Loucy (cell line): ENCODE data around the gene MAX.
A peak's percentile ranks its signal among the peaks of the same experiment; 100 is the strongest.

Experiments
- H2AFZ ChIP-seq: fragments of 200-600 bp; sonication (generic); 2 replicates; pipeline ENCODE4 v1.6.0; 2016; ENCODE audit warnings: antibody characterized with exemption, mild to moderate bottlenecking, low read length, moderate library complexity
- H3F3A ChIP-seq: fragments of 200-600 bp; 2 replicates; pipeline ENCODE4 v1.6.0; 2016; ENCODE audit warnings: antibody characterized with exemption, low read depth, mild to moderate bottlenecking
- H3K27me3 ChIP-seq: fragments of 200-600 bp; sonication (generic); 2 replicates; pipeline ENCODE4 v1.6.1; 2014; ENCODE audit warnings: low read length, mild to moderate bottlenecking; ENCODE audit not compliant: insufficient read depth, poor library complexity, severe bottlenecking
- H3K36me3 ChIP-seq: fragments of 200-600 bp; sonication (generic); 2 replicates; pipeline ENCODE4 v1.6.1; 2016; ENCODE audit warnings: low read length; ENCODE audit not compliant: insufficient read depth
- H3K4me1 ChIP-seq: fragments of 200-600 bp; sonication (generic); 2 replicates; pipeline ENCODE4 v1.5.1; 2014; ENCODE audit warnings: low read length, mild to moderate bottlenecking; ENCODE audit not compliant: insufficient read depth, poor library complexity, severe bottlenecking
- H3K4me2 ChIP-seq: fragments of 200-600 bp; sonication (generic); 2 replicates; pipeline ENCODE4 v1.6.0; 2014; ENCODE audit warnings: antibody characterized with exemption, low read length, low read depth, mild to moderate bottlenecking; ENCODE audit not compliant: poor library complexity, severe bottlenecking
- H3K4me3 ChIP-seq: fragments of 200-600 bp; sonication (generic); 2 replicates; pipeline ENCODE4 v1.5.1; 2014; ENCODE audit warnings: low read length, mild to moderate bottlenecking, mixed read lengths; ENCODE audit not compliant: poor library complexity, severe bottlenecking
- H3K79me2 ChIP-seq: fragments of 200-600 bp; sonication (generic); 2 replicates; pipeline ENCODE4 v1.6.1; 2014; ENCODE audit warnings: low read length; ENCODE audit not compliant: insufficient read depth
- H3K9ac ChIP-seq: fragments of 200-600 bp; sonication (generic); 2 replicates; pipeline ENCODE4 v1.6.0; 2014; ENCODE audit warnings: mild to moderate bottlenecking, low read depth, low read length, moderate library complexity; ENCODE audit not compliant: poor library complexity, severe bottlenecking
- H3K9me2 ChIP-seq: fragments of 200-600 bp; sonication (generic); replicated peaks from 2 replicates; pipeline ENCODE4 v1.6.1; 2016; ENCODE audit warnings: low read depth, low read length, mixed read lengths
- H3K9me3 ChIP-seq: fragments of 200-600 bp; sonication (generic); 2 replicates; pipeline ENCODE4 v1.6.1; 2014; ENCODE audit warnings: mild to moderate bottlenecking, antibody characterized with exemption, low read length, low read depth; ENCODE audit not compliant: insufficient read depth
- H4K20me1 ChIP-seq: fragments of 200-600 bp; sonication (generic); 2 replicates; pipeline ENCODE4 v1.6.0; 2014; ENCODE audit warnings: antibody characterized with exemption, low read length, mild to moderate bottlenecking; ENCODE audit not compliant: insufficient read depth, poor library complexity, severe bottlenecking
- EZH2phosphoT487 ChIP-seq: fragments of 200-600 bp; IDR thresholded peaks from 2 replicates; pipeline ENCODE4 v1.6.1; 2018; ENCODE audit warnings: antibody characterized with exemption, mild to moderate bottlenecking, moderate library complexity, borderline replicate concordance
- TF ChIP-seq, protein P1 (sequence below): fragments of 200-600 bp; sonication (generic); conservative IDR thresholded peaks from 2 replicates; pipeline ENCODE4 v1.5.1; 2014; ENCODE audit warnings: mild to moderate bottlenecking, antibody characterized with exemption, low read length

The MAX gene

DNA sequence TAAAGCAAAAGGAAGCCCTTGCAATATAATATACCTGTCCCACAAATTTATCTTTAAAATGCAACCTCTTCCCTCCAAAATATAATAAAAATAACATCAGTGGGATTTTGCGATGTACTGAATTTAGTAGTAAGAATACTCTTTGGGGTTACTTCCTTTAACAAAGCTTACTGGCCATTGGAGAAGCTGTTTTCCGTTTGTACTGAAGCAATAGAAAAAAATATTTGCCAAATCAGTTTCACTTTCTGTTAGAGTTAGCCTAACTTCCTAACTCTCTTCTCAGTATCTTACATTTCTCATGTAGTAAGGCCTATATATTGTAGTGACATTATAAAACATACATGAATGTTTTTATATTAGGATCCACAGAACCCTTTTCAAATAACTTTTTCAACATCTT, 3.7 kb downstream of the MAX start:
- Histone ChIP-seq H3K36me3 (peaks cover 18% of the 10 kb centered on the region; the same call in 1 of the 2 replicates), H3K9me2 (no peaks in the 10 kb centered on the region), H3K4me1 (peaks cover 60% of the 10 kb centered on the region), H4K20me1 (peaks cover 74% of the 10 kb centered on the region), H3K27me3 (no peaks in the 10 kb centered on the region), H2AFZ (no peak overlapping the region), H3F3A (no peaks in the 10 kb centered on the region), H3K4me2 (peak overlapping the region; percentile 77), H3K79me2 (peaks cover 77% of the 10 kb centered on the region), H3K9me3 (no peaks in the 10 kb centered on the region), H3K4me3 (peak overlapping the region; percentile 75), H3K9ac (peak overlapping the region; percentile 66)
- TF ChIP-seq EZH2phosphoT487: no peak
- TF ChIP-seq, protein P1, sequence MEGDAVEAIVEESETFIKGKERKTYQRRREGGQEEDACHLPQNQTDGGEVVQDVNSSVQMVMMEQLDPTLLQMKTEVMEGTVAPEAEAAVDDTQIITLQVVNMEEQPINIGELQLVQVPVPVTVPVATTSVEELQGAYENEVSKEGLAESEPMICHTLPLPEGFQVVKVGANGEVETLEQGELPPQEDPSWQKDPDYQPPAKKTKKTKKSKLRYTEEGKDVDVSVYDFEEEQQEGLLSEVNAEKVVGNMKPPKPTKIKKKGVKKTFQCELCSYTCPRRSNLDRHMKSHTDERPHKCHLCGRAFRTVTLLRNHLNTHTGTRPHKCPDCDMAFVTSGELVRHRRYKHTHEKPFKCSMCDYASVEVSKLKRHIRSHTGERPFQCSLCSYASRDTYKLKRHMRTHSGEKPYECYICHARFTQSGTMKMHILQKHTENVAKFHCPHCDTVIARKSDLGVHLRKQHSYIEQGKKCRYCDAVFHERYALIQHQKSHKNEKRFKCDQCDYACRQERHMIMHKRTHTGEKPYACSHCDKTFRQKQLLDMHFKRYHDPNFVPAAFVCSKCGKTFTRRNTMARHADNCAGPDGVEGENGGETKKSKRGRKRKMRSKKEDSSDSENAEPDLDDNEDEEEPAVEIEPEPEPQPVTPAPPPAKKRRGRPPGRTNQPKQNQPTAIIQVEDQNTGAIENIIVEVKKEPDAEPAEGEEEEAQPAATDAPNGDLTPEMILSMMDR: no peak

DNA sequence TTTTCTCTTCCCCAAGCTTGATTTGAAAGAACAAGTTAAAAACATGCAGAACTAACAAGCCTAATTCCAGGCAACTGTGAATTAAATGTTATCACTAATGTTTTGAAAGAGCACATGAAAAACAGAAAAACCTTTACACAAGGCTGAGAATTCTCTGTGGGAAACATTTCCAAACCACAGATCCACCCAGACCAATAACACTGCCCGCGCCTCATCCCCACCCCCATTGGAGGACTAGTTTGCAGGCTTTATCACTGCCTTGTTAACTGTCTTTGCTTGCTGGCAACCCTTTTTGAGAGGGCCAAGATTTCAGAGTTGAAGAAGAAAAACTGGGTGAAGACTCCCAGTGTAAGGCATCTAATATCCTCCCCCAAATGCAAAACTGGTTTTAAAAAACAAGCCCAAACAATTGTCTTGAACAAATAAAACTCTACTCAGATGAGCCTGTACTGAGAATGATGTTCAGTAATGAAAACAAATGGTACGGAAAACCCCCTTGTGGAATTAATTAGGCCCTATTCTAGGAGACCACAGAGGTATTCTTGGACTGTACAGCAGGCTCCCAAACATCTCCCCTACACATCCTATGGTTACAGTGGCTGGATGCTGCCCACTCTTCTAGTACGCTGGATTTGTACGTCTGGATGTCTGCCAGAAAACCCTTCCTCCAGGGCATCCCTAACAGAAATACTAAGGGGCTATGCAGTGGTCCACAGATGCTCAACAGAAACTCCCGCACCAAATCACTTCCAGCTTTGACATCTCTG, 5.8 kb downstream of the MAX start:
- Histone ChIP-seq H3K9ac (no peak overlapping the region), H3K4me1 (peaks cover 56% of the 10 kb centered on the region), H3K79me2 (peaks cover 93% of the 10 kb centered on the region), H3K9me3 (no peaks in the 10 kb centered on the region), H3F3A (no peaks in the 10 kb centered on the region), H4K20me1 (peaks cover 73% of the 10 kb centered on the region), H2AFZ (no peak overlapping the region), H3K9me2 (no peaks in the 10 kb centered on the region), H3K4me3 (peak overlapping the region; percentile 17), H3K4me2 (peak overlapping the region; percentile 77), H3K27me3 (no peaks in the 10 kb centered on the region), H3K36me3 (peaks cover 39% of the 10 kb centered on the region)
- TF ChIP-seq, protein P1: no peak
- TF ChIP-seq EZH2phosphoT487: no peak

DNA sequence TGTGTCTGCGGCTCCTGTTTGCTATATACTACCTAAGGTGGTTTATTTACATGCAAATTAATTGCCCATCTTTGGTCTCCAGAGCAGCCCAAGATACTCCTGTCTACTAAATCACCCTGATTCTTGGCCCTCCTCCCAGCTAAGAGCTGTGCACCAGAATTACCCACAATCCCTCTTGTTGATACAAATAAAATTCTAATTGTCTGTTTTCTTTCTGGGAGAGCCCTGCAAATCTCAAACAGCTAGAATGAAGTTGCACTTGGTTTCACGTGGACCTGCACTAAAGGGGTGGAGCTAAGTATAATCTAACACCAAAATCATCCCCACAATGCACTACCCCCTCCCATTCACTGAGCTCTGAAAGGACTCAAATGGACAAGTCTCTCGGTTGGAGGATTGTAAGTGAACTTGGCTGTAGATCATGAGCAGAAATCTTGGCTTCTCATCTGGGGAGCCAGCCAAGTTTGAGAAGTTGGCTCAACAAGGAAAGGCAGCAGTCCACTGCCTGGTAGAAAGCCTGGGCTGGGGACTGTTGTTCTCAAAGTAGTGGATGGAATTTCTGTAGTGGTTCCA, 6.6 kb downstream of the MAX start:
- peak overlapping the region; percentile 77 for H3K4me2 ChIP-seq
- no peaks in the 10 kb centered on the region for H3K9me2 ChIP-seq
- H3K79me2 ChIP-seq: peaks cover 92% of the 10 kb centered on the region
- no peaks in the 10 kb centered on the region for H3F3A ChIP-seq
- no peak overlapping the region for H3K9ac ChIP-seq
- peak overlapping the region; percentile 17 for H3K4me3 ChIP-seq
- H3K4me1 ChIP-seq: peaks cover 50% of the 10 kb centered on the region
- no peak for TF ChIP-seq EZH2phosphoT487
- TF ChIP-seq, protein P1: no peak
- H2AFZ ChIP-seq: no peak overlapping the region
- H3K9me3 ChIP-seq: no peaks in the 10 kb centered on the region
- no peaks in the 10 kb centered on the region for H3K27me3 ChIP-seq
- peaks cover 72% of the 10 kb centered on the region for H4K20me1 ChIP-seq
- peaks cover 46% of the 10 kb centered on the region for H3K36me3 ChIP-seq
